ENCODE measurements around the gene MARK1. TPM values are rescaled to one million over a fixed set of nuclear protein-coding genes. Genes with fewer than 3 reads are reported as not detected.

The MARK1 gene
- total and polyA plus RNA-seq, 2 of the 13 experiments (the other 11 are each of a cell fraction or from before 2014, with no cell fraction given) = not detected

DNA sequence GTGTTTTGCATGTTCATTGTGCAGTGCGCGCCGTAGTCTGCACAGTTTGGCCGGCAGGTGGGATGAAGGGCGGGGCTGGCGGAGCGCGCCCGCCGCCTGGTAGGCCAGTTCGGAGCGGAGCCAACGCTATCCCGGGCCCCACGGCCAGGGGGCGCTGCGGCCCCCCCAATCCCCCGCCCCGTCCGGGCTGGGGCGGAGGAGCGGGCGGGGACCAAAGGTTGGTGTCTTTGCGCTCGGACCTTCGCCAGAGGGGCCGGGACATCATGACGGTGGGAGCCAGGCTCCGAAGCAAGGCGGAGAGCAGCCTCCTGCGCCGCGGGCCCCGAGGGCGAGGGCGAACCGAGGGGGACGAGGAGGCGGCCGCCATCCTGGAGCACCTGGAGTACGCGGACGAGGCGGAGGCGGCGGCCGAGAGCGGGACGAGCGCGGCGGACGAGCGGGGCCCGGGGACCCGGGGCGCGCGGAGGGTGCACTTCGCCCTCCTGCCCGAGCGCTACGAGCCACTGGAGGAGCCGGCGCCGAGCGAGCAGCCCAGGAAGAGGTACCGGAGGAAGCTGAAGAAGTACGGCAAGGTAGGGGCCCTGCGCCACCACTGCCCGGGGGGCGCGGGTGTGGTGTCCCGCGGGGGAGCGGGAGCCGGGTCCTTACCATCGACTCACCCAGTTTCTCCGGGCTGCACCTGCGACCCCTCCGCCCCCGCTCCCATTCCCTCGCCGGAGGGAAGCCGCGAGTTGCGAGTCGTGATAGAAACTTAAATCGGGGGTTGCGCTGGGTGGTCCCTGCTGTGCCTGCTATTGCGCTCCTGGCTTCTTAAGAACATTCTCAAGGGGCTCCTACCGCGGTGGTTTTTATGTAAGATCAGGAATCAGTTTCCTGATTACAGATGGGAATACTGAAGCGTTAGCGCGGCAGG lies 162.5 kb downstream of the MARK1 start, which contains the start of gene C1orf115 (continued):
- no peak for TF ChIP-seq ZMYM3 (CRISPR knock-in tag; IDR thresholded peaks at IDR 0.05)
- TF ChIP-seq, protein P1, sequence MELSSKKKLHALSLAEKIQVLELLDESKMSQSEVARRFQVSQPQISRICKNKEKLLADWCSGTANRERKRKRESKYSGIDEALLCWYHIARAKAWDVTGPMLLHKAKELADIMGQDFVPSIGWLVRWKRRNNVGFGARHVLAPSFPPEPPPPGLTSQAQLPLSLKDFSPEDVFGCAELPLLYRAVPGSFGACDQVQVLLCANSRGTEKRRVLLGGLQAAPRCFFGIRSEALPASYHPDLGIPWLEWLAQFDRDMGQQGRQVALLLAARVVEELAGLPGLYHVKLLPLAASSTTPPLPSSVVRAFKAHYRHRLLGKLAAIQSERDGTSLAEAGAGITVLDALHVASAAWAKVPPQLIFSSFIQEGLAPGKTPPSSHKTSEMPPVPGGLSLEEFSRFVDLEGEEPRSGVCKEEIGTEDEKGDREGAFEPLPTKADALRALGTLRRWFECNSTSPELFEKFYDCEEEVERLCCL (CRISPR knock-in tag; IDR thresholded peaks at IDR 0.05; ENCODE audit: borderline replicate concordance) = no peak
- peak; percentile 51; the same call in 1 of the 2 replicates for TF ChIP-seq ZBTB33 (CRISPR knock-in tag; IDR thresholded peaks at IDR 0.05)
- no peak for TF ChIP-seq ZNF703 (CRISPR knock-in tag; IDR thresholded peaks at IDR 0.05; ENCODE audit: borderline replicate concordance)
- TF ChIP-seq AKAP8 (CRISPR knock-in tag; IDR thresholded peaks at IDR 0.05) = peak; percentile 75
- TF ChIP-seq SALL2 (CRISPR knock-in tag; IDR thresholded peaks at IDR 0.05) = no peak
- TF ChIP-seq, protein P2, sequence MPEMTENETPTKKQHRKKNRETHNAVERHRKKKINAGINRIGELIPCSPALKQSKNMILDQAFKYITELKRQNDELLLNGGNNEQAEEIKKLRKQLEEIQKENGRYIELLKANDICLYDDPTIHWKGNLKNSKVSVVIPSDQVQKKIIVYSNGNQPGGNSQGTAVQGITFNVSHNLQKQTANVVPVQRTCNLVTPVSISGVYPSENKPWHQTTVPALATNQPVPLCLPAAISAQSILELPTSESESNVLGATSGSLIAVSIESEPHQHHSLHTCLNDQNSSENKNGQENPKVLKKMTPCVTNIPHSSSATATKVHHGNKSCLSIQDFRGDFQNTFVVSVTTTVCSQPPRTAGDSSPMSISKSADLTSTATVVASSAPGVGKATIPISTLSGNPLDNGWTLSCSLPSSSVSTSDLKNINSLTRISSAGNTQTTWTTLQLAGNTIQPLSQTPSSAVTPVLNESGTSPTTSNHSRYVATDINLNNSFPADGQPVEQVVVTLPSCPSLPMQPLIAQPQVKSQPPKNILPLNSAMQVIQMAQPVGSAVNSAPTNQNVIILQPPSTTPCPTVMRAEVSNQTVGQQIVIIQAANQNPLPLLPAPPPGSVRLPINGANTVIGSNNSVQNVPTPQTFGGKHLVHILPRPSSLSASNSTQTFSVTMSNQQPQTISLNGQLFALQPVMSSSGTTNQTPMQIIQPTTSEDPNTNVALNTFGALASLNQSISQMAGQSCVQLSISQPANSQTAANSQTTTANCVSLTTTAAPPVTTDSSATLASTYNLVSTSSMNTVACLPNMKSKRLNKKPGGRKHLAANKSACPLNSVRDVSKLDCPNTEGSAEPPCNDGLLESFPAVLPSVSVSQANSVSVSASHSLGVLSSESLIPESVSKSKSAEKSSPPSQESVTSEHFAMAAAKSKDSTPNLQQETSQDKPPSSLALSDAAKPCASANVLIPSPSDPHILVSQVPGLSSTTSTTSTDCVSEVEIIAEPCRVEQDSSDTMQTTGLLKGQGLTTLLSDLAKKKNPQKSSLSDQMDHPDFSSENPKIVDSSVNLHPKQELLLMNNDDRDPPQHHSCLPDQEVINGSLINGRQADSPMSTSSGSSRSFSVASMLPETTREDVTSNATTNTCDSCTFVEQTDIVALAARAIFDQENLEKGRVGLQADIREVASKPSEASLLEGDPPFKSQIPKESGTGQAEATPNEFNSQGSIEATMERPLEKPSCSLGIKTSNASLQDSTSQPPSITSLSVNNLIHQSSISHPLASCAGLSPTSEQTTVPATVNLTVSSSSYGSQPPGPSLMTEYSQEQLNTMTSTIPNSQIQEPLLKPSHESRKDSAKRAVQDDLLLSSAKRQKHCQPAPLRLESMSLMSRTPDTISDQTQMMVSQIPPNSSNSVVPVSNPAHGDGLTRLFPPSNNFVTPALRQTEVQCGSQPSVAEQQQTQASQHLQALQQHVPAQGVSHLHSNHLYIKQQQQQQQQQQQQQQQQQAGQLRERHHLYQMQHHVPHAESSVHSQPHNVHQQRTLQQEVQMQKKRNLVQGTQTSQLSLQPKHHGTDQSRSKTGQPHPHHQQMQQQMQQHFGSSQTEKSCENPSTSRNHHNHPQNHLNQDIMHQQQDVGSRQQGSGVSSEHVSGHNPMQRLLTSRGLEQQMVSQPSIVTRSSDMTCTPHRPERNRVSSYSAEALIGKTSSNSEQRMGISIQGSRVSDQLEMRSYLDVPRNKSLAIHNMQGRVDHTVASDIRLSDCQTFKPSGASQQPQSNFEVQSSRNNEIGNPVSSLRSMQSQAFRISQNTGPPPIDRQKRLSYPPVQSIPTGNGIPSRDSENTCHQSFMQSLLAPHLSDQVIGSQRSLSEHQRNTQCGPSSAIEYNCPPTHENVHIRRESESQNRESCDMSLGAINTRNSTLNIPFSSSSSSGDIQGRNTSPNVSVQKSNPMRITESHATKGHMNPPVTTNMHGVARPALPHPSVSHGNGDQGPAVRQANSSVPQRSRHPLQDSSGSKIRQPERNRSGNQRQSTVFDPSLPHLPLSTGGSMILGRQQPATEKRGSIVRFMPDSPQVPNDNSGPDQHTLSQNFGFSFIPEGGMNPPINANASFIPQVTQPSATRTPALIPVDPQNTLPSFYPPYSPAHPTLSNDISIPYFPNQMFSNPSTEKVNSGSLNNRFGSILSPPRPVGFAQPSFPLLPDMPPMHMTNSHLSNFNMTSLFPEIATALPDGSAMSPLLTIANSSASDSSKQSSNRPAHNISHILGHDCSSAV (CRISPR knock-in tag; IDR thresholded peaks at IDR 0.05; ENCODE audit: borderline replicate concordance) = no peak
- TF ChIP-seq, protein P3, sequence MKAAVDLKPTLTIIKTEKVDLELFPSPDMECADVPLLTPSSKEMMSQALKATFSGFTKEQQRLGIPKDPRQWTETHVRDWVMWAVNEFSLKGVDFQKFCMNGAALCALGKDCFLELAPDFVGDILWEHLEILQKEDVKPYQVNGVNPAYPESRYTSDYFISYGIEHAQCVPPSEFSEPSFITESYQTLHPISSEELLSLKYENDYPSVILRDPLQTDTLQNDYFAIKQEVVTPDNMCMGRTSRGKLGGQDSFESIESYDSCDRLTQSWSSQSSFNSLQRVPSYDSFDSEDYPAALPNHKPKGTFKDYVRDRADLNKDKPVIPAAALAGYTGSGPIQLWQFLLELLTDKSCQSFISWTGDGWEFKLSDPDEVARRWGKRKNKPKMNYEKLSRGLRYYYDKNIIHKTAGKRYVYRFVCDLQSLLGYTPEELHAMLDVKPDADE (CRISPR knock-in tag; IDR thresholded peaks at IDR 0.05) = no peak
- peak; percentile 97 for TF ChIP-seq ZNF580 (CRISPR knock-in tag; IDR thresholded peaks at IDR 0.05; ENCODE audit: borderline replicate concordance, low read depth)
- TF ChIP-seq SIN3B (IDR thresholded peaks at IDR 0.05; ENCODE audit: low read length) = no peak
- no peak for TF ChIP-seq NPAS2 (CRISPR knock-in tag; IDR thresholded peaks at IDR 0.05; ENCODE audit: borderline replicate concordance)
- peak; percentile 57; the same call in 1 of the 2 replicates for TF ChIP-seq FOXK1 (CRISPR knock-in tag; IDR thresholded peaks at IDR 0.05; ENCODE audit: borderline replicate concordance, low read depth)
